OCI-LY3 (cell line): ENCODE measurements around the gene ADGRL4.

Experiments used
- EZH2phosphoT487 ChIP-seq: fragments of 200-600 bp; shearing (Covaris generic); IDR thresholded peaks from 2 replicates; pipeline ENCODE4 v1.6.1; 2018; ENCODE audit warnings: antibody characterized with exemption, mixed run types, low read depth
- TF ChIP-seq, protein P1 (sequence below): fragments of 200-600, 300-600 bp; sonication (generic); IDR thresholded peaks from 2 replicates; pipeline ENCODE4 v1.5.1; 2014; ENCODE audit warnings: antibody characterized with exemption, low read length, low read depth

DNA sequence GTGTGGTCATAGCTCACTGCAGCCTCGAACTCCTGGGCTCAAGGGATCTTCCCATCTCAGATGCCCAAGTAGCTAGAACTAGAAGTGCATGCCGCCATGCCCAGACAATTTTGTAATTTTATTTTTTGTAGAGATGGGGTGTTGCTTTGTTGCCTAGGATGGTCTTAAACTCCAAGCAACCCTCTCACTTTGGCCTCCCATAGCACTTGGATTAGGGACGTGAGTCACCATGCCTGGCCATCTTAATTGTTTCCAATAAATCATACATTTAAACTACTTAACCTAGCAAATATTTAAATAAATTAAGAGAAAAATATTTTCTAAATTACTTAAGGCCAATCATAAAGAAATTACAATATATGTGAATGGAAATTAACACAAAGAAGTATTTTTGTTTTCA lies 35.1 kb upstream of the ADGRL4 start:
- TF ChIP-seq, protein P1, sequence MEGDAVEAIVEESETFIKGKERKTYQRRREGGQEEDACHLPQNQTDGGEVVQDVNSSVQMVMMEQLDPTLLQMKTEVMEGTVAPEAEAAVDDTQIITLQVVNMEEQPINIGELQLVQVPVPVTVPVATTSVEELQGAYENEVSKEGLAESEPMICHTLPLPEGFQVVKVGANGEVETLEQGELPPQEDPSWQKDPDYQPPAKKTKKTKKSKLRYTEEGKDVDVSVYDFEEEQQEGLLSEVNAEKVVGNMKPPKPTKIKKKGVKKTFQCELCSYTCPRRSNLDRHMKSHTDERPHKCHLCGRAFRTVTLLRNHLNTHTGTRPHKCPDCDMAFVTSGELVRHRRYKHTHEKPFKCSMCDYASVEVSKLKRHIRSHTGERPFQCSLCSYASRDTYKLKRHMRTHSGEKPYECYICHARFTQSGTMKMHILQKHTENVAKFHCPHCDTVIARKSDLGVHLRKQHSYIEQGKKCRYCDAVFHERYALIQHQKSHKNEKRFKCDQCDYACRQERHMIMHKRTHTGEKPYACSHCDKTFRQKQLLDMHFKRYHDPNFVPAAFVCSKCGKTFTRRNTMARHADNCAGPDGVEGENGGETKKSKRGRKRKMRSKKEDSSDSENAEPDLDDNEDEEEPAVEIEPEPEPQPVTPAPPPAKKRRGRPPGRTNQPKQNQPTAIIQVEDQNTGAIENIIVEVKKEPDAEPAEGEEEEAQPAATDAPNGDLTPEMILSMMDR: no peak
- no peak for TF ChIP-seq EZH2phosphoT487
